Stomach (tissue), 9 donors: ENCODE measurements around the gene NDUFB7. TPM values are rescaled to one million over a fixed set of nuclear protein-coding genes. Genes with fewer than 3 reads are reported as not detected.

Experiments
- DNase-seq, 2 donors: peaks; one replicate each; pipeline versions ENCODE4 v3.0.0 to v3.0.0-alpha.2; 2013 to 2019
- H3K27ac ChIP-seq, 5 donors: fragments of 200-600 bp in 4 of 5; sonication (generic) in 4 of 5; one replicate each; pipeline ENCODE4 v1.5.1; 2013 to 2019; ENCODE audit warnings: mild to moderate bottlenecking in 1 of 5, moderate library complexity in 1 of 5
- H3K27me3 ChIP-seq, 3 donors: fragments of 200-600 bp; sonication (generic); one replicate each; pipeline ENCODE4 v1.5.1; 2017 to 2019; ENCODE audit warnings: mixed run types in 1 of 3
- H3K36me3 ChIP-seq, 4 donors: fragments of 200-600 bp; sonication (generic); 1 replicate in 3 of 4; 2 replicates in 1 of 4; pipeline ENCODE4 v1.5.1; 2016 to 2019
- H3K4me1 ChIP-seq, 4 donors: fragments of 200-600 bp; sonication (generic); one replicate each; pipeline ENCODE4 v1.5.1; 2016 to 2019
- H3K4me3 ChIP-seq, 4 donors: fragments of 200-600 bp; sonication (generic) in 3 of 4; one replicate each; pipeline ENCODE4 v1.5.1; 2016 to 2019; ENCODE audit warnings: mild to moderate bottlenecking in 1 of 4
- H3K9me3 ChIP-seq, 4 donors: fragments of 200-600 bp; sonication (generic); one replicate each; pipeline ENCODE4 v1.5.1; 2016 to 2019
- CTCF ChIP-seq, 7 experiments: fragments of 450-650 bp in 4 of 7; fragments of 200-600 bp in 3 of 7; sonication (generic) in 3 of 7; IDR thresholded peaks; one replicate each; pipeline ENCODE4 v1.5.1; 2016 to 2019; ENCODE audit warnings: antibody characterized with exemption in 7 of 7, control low read depth in 2 of 7, mild to moderate bottlenecking in 1 of 7
- EP300 ChIP-seq: sonication (generic); formaldehyde crosslinking; IDR thresholded peaks from one replicate; pipeline ENCODE4 v1.6.1; 2017; ENCODE audit warnings: antibody characterized with exemption
- POLR2A ChIP-seq, 4 donors: fragments of 450-650 bp; IDR thresholded peaks; one replicate each; pipeline ENCODE4 v1.6.1; 2016; ENCODE audit warnings: antibody characterized with exemption in 4 of 4, control low read depth in 2 of 4, mild to moderate bottlenecking in 1 of 4, moderate library complexity in 1 of 4
- POLR2AphosphoS5 ChIP-seq, 3 donors: sonication (generic); formaldehyde crosslinking; IDR thresholded peaks; one replicate each; pipeline ENCODE4 v1.6.1; 2016; ENCODE audit warnings: antibody characterized with exemption in 3 of 3
- WGBS, 5 donors: extraction: QIAGEN DNeasy Blood & Tissue Kit in 3 of 5; methylation state at CpG; one replicate each; pipeline versions ENCODE4 v1.1.5 to v1.1.7; 2013 to 2018; 5-methylcytosine and 5-hydroxymethylcytosine counted together
- intact Hi-C: fragments of 100-400 bp; cut with DNase I; formaldehyde crosslinking; loops from one replicate; pipeline ENCODE4 v1.15.1; 2023; ENCODE audit warnings: low total_unique reads
- polyA plus RNA-seq, 3 donors: library from polyadenylated mRNA; stranded (reverse); fragments of 200-250 nt; gene quantifications; one replicate each; pipeline ENCODE4 v1.2.3, GENCODE V29; 2013
- total RNA-seq, 5 donors: library from RNA; depleted of rRNA; stranded (reverse); fragments of >200 nt; gene quantifications; one replicate each; pipeline versions ENCODE4 v1.1.0 to v1.2.3, GENCODE V29; 2014 to 2016
- donor health status: healthy with polysubstance abuse.
- donor health status: Bipolar disorder and iron deficiency.
- donor health status: healthy.

The NDUFB7 gene
- total and polyA plus RNA-seq, 8 donors: 159 to 1,175 (median 484) TPM

GRCh38 chr19:14560776-14561108 lies 11.1 kb downstream of the NDUFB7 start:
- no peaks in the 10 kb centered on the region for H3K9me3 ChIP-seq
- peaks cover 8 to 38% (median 23%) of the 10 kb centered on the region in 4 donors for H3K36me3 ChIP-seq
- DNase-seq: no peak
- peaks cover 22 to 46% (median 40%) of the 10 kb centered on the region in 4 donors for H3K4me1 ChIP-seq
- intact Hi-C loops: loop anchor here (10.0 kb wide), 1 partner anchor 134 kb away; the partner anchor contains the start of gene ZNF333
- no peaks in the 10 kb centered on the region for H3K27me3 ChIP-seq
- TF ChIP-seq CTCF (IDR thresholded peaks at IDR 0.05): no peak
- no peak for TF ChIP-seq POLR2AphosphoS5 (IDR thresholded peaks at IDR 0.05)
- no peak for TF ChIP-seq EP300
- peak overlapping the region in 3 of 5 donors; percentile 33 to 61 (median 49) for H3K27ac ChIP-seq
- H3K4me3 ChIP-seq: no peak overlapping the region
- WGBS, 5 donors: 83 to 92% (median 88%) methylated on average over 6 of the region's 6 CpGs; no CpG with 5 or more reads in 1 of the 5 donors

GRCh38 chr19:14559916-14560775 lies 11.7 kb downstream of the NDUFB7 start:
- peak overlapping the region in 2 of 5 donors; percentile 49 to 61 for H3K27ac ChIP-seq
- intact Hi-C loops: loop anchor here (10.0 kb wide), 1 partner anchor 135 kb away; the partner anchor contains the start of gene ZNF333
- no peak for TF ChIP-seq CTCF (IDR thresholded peaks at IDR 0.05)
- TF ChIP-seq POLR2AphosphoS5 (IDR thresholded peaks at IDR 0.05): no peak
- TF ChIP-seq POLR2A (IDR thresholded peaks at IDR 0.05): no peak
- TF ChIP-seq EP300: no peak

GRCh38 chr19:14558370-14559066 lies 13.3 kb downstream of the NDUFB7 start:
- TF ChIP-seq CTCF (IDR thresholded peaks at IDR 0.05) (no peak), EP300 (no peak), POLR2AphosphoS5 (IDR thresholded peaks at IDR 0.05) (no peak), POLR2A (IDR thresholded peaks at IDR 0.05) (no peak)
- Histone ChIP-seq H3K27ac (no peak overlapping the region), H3K9me3 (no peaks in the 10 kb centered on the region)

More at GRCh38 chr19:14559916-14560775, 11.7 kb downstream of the NDUFB7 start:
- H3K9me3 ChIP-seq: no peaks in the 10 kb centered on the region
- H3K4me1 ChIP-seq: peaks cover 22 to 50% (median 40%) of the 10 kb centered on the region in 4 donors
- H3K4me3 ChIP-seq: no peak overlapping the region
- peaks cover 3 to 32% (median 17%) of the 10 kb centered on the region in 4 donors for H3K36me3 ChIP-seq
- WGBS, 5 donors: 77 to 83% (median 79%) methylated on average over 26 to 28 of the region's 28 CpGs
- DNase-seq: no peak
- H3K27me3 ChIP-seq: no peaks in the 10 kb centered on the region

GRCh38 chr19:14556662-14557188 lies 15.1 kb downstream of the NDUFB7 start:
- peak in 5 of 7 experiments; percentile 67 to 98 (median 90) for TF ChIP-seq CTCF (IDR thresholded peaks at IDR 0.05)
- TF ChIP-seq POLR2A (IDR thresholded peaks at IDR 0.05): no peak
- TF ChIP-seq EP300: no peak
- peak in 2 of 3 donors; percentile 9 to 67 for TF ChIP-seq POLR2AphosphoS5 (IDR thresholded peaks at IDR 0.05)
- DNase-seq: peak; percentile 78 to 93
- intact Hi-C loops: no loop called here
- peaks cover 0 to 11% (median 7%) of the 10 kb centered on the region in 4 donors for H3K36me3 ChIP-seq
- peaks cover 15 to 51% (median 40%) of the 10 kb centered on the region in 4 donors for H3K4me1 ChIP-seq
- H3K27ac ChIP-seq: peak overlapping the region in 1 of 5 donors; percentile 6
- H3K4me3 ChIP-seq: peak overlapping the region in 2 of 4 donors; percentile 9 to 20
- H3K9me3 ChIP-seq: no peaks in the 10 kb centered on the region
- no peaks in the 10 kb centered on the region for H3K27me3 ChIP-seq
- WGBS, 5 donors: 10 to 28% (median 10%) methylated on average over 8 to 18 of the region's 18 CpGs

More at GRCh38 chr19:14558370-14559066, 13.3 kb downstream of the NDUFB7 start:
- intact Hi-C loops: no loop called here
- Histone ChIP-seq H3K4me1 (peaks cover 22 to 55% (median 46%) of the 10 kb centered on the region in 4 donors), H3K27me3 (no peaks in the 10 kb centered on the region), H3K4me3 (no peak overlapping the region), H3K36me3 (peaks cover 0 to 17% (median 5%) of the 10 kb centered on the region in 4 donors)
- no peak for DNase-seq
- 82 to 86% (median 84%) methylated on average over 21 to 23 of the region's 23 CpGs for WGBS, 5 donors
